ENCODE measurements around the gene FCHSD2.
"Not testable (repeated sequence)": the region's sequence is repeated elsewhere in the genome, so short reads cannot be mapped to it uniquely, and the experiment has no call there.

The FCHSD2 gene

DNA sequence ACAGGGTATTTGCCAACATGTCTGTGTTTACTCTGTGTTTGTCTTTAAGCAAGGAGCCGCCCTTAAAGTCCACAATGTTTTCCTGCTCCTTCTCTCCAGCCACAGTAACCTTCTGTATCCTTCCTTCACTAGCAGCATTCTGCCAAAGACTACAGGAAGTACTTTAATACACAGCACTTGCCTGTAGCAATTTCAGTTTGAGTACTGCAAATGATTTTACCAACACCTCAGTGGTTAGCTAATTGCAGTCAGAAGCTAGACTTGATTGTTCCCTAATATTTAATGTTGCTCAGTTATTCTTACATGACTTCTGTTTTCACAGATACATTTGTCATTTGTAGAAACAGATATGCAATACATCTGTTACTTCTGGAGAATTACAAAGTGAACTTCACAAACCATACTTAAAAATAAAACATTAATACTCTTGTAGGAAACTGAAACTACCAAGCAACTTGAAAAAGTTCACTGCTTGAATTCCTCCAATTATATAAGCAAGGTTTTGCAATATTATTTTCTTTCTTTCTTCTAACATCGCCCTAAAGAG is 69.1 kb downstream of the FCHSD2 start:
- in situ Hi-C loops (cut with HindIII; ENCODE audit: low sequenced_read_pairs): no loop called here

DNA sequence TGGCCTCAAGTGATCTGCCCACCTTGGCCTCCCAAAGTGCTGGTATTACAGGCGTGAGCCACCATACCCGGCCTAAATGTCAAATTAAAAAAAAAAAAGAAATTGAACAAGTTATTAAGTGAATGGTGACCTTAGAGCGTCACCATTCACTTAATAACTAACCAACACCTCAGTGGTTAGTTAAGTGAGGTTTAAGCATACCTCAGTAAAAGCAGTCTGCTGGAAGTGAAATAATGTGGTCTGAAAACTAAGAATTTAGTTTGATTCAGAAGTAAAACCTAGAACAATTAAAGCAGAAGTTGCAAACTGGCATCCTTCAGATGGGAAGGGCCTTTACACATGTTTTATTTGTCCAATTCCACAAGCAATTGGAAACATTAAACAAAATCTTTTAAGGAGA is 71.5 kb downstream of the FCHSD2 start:
- in situ Hi-C loops (cut with HindIII; ENCODE audit: low sequenced_read_pairs): no loop called here

DNA sequence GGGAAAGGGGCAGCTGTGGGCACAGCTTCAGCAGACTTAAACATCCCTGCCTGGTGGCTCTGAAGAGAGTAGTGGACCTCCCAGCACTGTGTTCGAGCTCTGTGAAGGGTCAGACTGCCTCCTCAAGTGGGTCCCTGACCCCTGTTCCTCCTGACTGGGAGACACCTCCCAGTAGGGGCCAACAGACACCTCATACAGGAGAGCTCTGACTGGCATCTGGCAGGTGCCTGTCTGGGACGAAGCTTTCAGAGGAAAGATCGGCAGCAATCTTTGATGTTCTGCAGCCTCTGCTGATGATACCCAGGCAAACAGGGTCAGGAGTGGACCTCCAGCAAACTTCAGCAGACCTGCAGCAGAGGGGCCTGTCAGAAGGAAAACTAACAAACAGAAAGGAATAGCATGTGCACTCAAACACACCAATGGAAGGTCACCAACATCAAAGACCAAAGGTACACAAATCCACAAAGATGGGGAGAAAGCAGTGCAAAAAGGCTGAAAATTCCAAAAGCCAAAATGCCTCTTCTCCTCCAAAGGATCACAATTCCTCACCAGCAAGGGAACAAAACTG is 80.2 kb downstream of the FCHSD2 start:
- in situ Hi-C loops (cut with HindIII; ENCODE audit: low sequenced_read_pairs): not testable (repeated sequence)

GRCh38 chr11:73061434-73061833 is 80.7 kb downstream of the FCHSD2 start:
- in situ Hi-C loops (cut with HindIII; ENCODE audit: low sequenced_read_pairs): not testable (repeated sequence)

- in situ Hi-C loops (cut with HindIII; ENCODE audit: low sequenced_read_pairs): no loop called here
Measured at GRCh38 chr11:73059915-73060314, 82.2 kb downstream of the FCHSD2 start.

DNA sequence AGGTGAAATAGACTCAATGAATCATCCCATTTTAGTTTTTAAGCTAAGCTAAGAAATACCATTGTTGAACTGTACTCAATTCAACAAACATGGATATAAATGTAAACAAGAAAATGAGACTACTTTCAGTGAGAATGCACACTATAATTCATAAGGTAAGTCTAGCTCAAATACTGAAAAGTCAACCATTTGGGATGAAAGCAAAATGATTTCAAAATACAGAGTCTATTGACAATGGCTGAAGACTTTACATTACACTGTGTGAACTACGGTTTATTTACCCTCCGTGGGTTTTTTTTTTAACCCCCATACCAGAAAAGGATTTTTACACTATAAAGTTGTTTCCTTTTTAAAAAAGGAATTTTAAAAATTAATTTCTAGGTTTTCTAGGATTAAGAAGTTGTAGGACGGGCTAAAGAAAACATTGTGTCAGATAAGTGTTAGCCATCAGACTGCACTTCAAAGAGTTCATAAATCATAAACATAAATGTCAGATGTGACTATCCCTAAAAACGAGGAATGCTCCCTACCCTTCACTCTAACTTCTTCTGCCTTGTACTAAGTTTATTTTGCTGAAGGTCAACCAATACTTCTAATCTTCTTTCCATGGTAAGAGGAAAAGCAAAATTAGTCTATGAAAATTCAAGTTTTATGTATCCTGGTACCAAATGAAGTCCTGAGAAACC is 83.0 kb downstream of the FCHSD2 start:
- in situ Hi-C loops (cut with HindIII; ENCODE audit: low sequenced_read_pairs): no loop called here

GRCh38 chr11:73055655-73056354 is 86.3 kb downstream of the FCHSD2 start:
- in situ Hi-C loops (cut with HindIII; ENCODE audit: low sequenced_read_pairs): no loop called here

- in situ Hi-C loops (cut with HindIII; ENCODE audit: low sequenced_read_pairs): no loop called here
Measured at GRCh38 chr11:73055002-73055401, 87.1 kb downstream of the FCHSD2 start.

DNA sequence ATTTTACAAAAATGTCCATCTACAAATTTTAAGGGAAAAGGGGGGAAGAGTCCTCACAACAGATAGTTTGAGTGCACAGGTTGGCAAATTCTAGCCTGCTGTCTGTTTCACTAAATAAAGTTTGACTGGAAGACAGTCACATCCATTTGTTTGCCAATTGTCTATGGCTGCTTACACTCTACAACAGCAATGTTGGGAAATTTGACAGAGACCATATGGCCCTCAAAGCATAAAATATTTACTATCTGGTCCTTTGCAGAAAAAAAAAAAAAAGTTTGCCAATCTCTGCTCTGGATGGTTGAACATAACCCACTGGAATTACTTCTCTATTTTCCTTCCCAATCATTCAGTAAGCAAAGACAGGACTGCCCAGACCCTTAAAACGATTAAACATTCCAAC is 88.2 kb downstream of the FCHSD2 start:
- in situ Hi-C loops (cut with HindIII; ENCODE audit: low sequenced_read_pairs): no loop called here

- in situ Hi-C loops (cut with HindIII; ENCODE audit: low sequenced_read_pairs): no loop called here
Measured at GRCh38 chr11:73048446-73048845, 93.7 kb downstream of the FCHSD2 start.

- in situ Hi-C loops (cut with HindIII; ENCODE audit: low sequenced_read_pairs): no loop called here
Measured at GRCh38 chr11:73047773-73048371, 94.2 kb downstream of the FCHSD2 start.

DNA sequence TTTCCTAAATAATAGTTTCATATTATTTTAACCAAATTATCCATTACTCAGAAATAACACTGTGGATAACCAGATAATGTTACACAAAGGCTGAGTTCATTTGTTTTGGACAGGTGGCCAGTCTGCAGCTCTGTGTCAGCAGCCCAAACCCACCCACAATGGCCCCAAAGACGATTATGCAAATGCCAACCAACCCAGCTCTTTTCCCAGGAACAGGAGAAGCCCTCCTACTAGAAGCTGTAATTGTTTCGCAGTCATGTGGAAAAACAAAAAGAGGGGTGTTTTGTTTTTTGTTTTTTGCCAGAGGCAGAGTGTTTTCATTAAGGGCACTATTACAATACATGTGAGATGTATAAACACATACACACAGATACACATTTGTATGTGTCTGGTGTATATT is 102.1 kb downstream of the FCHSD2 start:
- in situ Hi-C loops (cut with HindIII; ENCODE audit: low sequenced_read_pairs): no loop called here

GRCh38 chr11:73034777-73035176 is 107.3 kb downstream of the FCHSD2 start:
- in situ Hi-C loops (cut with HindIII; ENCODE audit: low sequenced_read_pairs): no loop called here

DNA sequence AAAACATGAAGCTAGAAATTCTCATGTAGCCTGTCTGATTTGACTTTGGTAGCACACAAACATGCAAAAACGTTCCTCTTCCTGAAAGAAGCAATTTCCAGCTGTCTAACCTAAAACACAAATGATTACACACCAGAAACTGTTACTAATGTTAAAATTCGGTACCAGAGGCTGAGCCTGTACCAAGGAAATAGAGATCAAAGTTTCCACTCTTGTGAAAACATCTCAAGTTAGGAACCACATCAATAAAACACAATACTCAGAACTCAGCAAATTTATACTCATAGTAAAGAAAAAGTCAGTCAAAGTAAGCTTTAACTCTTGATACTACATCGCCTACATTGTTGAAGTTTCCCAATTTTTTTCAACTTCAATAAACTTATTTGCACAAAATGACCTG is 107.8 kb downstream of the FCHSD2 start:
- in situ Hi-C loops (cut with HindIII; ENCODE audit: low sequenced_read_pairs): no loop called here

- in situ Hi-C loops (cut with HindIII; ENCODE audit: low sequenced_read_pairs): no loop called here
Measured at GRCh38 chr11:73030130-73030529, 112.0 kb downstream of the FCHSD2 start.

GRCh38 chr11:73029403-73029802 is 112.7 kb downstream of the FCHSD2 start:
- in situ Hi-C loops (cut with HindIII; ENCODE audit: low sequenced_read_pairs): no loop called here

- in situ Hi-C loops (cut with HindIII; ENCODE audit: low sequenced_read_pairs): no loop called here
Measured at GRCh38 chr11:73028611-73029010, 113.5 kb downstream of the FCHSD2 start.

- in situ Hi-C loops (cut with HindIII; ENCODE audit: low sequenced_read_pairs): not testable (repeated sequence)
Measured at GRCh38 chr11:73027840-73028239, 114.3 kb downstream of the FCHSD2 start.

DNA sequence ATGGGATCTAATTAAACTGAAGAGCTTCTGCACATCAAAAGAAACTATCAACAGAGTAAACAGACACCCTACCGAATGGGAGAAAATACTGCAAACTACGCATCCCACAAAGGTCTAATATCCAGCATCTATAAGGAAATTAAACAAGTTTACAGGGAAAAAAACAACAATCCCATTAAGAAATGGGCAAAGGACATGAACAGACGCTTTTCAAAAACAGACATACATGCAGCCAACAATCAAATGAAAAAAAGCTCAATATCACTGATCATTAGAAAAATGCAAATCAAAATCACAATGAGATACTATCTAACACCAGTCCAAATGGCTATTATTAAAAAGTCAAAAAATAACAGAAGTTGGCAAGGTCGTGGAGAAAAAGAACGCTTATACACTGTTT is 117.5 kb downstream of the FCHSD2 start:
- in situ Hi-C loops (cut with HindIII; ENCODE audit: low sequenced_read_pairs): no loop called here

GRCh38 chr11:73019996-73020395 is 122.1 kb downstream of the FCHSD2 start:
- in situ Hi-C loops (cut with HindIII; ENCODE audit: low sequenced_read_pairs): no loop called here

DNA sequence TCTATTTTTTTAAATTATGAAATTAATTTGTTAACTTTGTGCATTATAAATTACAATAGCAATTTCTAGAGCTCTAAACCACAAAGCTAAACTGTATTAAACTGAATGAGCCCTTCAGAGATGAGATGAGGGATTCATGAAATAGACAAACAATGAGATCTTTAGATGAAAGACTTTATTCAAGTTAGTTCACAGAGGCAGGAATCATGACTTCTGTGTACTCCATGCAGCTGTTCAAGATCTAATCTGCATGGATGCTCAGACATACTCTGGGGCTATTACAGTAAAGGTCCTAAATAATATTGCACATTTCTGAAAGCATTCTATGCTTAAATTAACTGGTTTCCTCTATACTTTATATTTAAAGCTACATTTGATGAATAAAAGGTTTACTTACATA is 122.7 kb downstream of the FCHSD2 start:
- in situ Hi-C loops (cut with HindIII; ENCODE audit: low sequenced_read_pairs): no loop called here

DNA sequence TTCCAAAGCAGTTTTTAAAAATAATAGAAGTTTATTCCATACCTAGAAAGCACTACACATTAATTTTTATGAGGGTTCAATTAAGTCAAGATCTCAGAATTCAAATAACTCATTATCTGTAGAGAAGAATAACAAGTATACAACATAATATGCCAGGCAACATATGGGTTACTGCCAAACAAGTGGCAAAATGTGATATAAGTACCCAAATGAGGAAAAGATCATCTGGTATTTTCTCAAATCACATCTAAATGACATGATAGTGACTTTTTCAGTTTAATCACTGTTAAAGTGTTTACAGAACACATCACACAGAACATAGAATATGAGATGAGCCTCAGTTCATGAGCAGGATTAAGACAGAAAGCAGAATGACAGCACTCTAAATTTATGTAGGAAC is 123.3 kb downstream of the FCHSD2 start:
- in situ Hi-C loops (cut with HindIII; ENCODE audit: low sequenced_read_pairs): no loop called here
